Activated CD4-positive, alpha-beta T cell treated with anti-CD3 and anti-CD28 coated beads, Interleukin-2, amount 50 U/mL, for 4 hours (primary cell): Measurements from ENCODE around the gene TESK2.
A peak's percentile ranks its signal among the peaks of the same experiment; 100 is the strongest.
"Not testable (repeated sequence)": the region's sequence is repeated elsewhere in the genome, so short reads cannot be mapped to it uniquely, and the experiment has no call there.

ENCODE experiments used
- DNase-seq, 2 experiments: peaks; one replicate each; pipeline ENCODE4 v3.0.0-alpha.2; 2020

TESK2 gene, protein sequence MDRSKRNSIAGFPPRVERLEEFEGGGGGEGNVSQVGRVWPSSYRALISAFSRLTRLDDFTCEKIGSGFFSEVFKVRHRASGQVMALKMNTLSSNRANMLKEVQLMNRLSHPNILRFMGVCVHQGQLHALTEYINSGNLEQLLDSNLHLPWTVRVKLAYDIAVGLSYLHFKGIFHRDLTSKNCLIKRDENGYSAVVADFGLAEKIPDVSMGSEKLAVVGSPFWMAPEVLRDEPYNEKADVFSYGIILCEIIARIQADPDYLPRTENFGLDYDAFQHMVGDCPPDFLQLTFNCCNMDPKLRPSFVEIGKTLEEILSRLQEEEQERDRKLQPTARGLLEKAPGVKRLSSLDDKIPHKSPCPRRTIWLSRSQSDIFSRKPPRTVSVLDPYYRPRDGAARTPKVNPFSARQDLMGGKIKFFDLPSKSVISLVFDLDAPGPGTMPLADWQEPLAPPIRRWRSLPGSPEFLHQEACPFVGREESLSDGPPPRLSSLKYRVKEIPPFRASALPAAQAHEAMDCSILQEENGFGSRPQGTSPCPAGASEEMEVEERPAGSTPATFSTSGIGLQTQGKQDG

DNA sequence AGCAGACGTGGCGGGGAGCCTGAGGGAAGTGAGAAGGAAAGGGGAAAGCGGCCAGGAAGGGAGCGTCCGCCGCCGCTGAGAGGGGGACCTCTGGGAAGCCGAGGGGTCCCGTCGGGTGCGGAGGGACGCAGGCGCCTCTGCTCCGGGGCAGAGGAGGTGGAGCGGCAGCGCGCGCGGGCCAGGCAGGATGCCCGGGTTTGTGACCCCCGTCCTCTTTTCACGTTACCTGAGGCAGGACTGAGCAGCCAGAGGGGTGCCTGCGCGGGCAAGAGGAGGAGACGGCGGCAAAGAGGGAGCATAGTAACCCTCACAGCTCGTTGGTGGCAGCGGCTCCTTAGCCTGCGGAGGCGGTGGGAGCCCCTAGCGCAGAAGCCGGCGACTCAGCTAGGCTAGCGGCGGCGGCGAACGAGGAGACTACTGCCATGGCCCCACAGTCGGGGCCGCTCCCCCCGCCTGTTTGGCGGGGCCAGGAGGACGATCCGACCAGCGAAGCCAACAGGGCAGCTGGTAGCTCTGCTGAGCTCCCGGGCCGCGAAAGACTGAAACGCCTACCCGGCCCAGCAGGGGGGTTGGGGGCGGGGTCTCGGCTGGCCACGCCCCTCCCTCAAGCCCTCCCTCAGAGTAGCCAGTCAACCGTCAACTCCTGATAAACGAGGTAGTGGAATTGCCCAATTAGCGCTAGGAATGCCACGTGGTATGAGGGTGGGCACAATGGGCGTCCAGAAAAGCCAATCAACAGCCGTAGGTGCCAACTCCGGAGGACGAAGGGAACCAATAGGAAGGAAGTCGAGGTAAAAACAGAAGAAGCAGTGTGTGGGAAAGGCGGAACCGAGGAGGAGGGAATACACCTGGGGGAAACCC is at the start of gene TESK2:
Gene TESK2, minus strand, starts transcription at position 538 of the 861 bp plus-strand sequence. CDS start 33,378 bp downstream, outside the sequence.
- DNase-seq: peak; percentile 93

DNA sequence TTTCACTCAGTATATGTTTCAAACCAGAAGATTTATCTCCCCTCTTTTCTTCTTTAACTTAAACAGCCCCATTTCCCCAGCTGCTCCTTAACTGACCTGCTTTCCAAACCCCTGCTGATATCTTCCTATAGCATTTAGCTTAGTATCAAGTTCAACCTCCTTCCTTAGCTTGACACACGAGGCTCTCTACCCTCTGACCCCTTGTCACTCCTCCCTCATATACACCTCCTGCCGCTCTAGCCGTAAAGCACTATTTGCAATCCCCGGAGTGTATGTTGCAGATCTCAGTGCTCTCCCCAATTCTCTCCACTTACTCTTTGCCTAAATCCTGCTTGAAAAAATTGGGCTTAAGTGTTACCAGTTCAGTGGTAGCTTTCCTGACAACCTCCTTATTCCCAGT is 45.9 kb upstream of the TESK2 start:
- DNase-seq: no peak

DNA sequence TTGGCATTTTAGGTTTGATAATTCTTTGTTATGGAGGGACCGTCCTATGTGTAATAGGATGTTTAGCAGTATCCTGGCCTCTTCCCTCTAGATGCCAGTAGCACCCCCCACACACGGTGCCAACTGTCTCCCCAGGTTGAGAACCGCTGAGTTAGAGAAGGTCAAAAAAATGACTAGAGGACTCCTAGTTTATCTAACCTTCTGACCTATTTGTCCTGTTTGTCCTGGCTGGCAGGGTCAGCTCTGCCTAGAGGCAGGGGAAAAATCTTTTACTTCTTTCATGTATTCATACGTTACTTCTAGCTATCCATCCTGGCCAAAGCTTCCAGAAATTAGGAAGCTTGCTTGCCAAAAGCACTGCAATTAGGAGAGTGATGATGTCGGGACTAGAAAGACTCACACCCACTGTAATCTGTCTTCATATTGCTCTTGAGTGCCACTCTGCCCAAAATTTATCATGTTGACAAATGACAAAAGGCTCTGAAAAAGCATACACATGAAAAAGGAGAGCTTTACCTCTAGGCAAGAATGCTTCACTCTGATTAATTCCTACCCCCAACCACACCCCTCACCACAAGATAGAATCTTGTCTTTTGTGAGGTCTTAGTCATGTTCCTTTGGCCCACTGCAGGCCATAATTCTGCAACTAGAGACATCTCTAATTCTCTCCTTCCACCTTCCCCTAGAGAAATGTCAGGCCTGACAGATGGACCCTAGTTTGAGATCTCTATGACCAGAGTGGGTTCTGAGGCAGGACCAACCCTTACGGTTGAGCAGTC is 45.2 kb upstream of the TESK2 start:
- DNase-seq: no peak

DNA sequence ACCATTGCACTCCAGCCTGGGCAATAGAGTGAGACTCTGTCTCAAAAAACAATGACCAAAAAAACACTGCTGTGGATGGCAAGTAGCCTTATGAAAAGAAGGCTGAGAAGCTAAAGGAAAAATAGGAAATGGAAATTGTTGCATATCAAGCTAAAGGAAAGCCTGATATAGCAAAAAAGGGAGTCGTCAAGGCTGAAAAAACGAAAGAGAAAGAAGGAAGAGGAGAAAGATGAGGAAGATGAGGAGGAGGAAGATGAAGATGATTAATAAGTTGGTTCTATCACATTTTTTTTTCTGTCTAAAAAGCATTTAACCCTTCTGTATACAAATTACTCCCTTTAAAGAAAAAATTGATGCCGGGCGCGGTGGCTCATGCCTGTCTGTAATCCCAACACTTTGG is 40.9 kb upstream of the TESK2 start:
- no peak for DNase-seq

DNA sequence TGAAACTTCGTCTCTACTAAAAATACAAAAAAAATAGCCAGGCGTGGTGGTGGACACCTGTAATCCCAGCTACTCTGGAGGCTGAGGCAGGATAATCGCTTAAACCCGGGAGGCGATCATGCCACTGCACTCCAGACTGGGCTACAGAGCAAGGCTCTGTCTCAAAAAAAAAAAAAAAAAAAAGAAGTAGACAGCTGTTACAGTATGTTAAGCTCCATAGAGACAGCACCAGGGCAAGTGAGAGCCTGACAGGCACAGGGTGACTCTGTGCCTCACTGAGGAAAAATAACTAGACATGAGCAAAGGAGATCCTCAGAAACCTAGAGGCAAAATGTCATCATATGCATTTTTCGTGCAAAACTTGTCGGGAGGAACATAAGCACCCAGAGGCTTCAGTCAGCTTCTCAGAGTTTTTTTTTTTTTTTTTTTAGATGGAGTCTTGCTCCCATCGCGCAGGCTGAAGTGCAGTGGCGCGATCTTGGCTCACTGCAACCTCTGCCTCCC is 39.7 kb upstream of the TESK2 start:
- no peak for DNase-seq

DNA sequence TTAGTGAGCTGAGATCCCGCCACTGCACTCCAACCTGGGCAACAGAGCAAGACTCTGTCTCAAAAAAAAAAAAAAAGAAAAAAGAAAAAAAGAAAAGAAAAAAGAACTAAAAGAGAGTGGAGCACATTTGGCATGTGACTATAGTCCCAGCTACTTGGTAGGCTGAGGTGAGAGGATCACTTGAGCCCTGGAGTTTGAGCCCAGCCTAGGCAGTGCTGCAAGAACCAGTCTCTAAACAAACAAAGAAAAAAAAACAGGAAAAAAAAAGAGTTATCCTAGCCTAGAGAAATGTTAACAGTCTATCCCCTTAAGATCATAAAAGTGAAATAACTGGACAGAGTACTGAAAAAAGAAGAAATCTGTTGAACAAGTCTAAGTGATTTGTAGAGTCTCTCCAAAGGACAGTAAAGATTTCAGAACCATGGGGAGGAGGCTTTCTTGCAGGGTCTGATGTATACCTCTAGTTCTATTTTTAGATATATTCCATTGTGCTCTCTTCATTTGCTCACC is 35.2 kb upstream of the TESK2 start:
- DNase-seq: no peak

DNA sequence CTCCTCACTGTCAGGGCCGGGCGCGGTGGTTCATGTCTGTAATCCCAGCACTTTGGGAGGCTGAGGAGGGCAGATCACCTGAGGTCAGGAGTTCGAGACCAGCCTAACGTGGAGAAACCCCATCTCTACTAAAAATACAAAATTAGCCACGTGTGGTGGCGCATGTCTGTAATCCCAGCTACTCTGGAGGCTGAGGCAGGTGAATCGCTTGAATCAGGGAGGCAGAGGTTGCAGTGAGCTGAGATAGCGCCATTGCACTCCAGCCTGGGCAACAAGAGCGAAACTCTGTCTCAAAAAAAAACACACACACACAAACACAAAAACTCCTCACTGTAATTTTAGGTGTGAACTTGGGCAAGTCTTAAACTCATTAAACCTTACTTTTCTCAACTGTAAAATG is 33.0 kb upstream of the TESK2 start:
- DNase-seq: not testable (repeated sequence)

DNA sequence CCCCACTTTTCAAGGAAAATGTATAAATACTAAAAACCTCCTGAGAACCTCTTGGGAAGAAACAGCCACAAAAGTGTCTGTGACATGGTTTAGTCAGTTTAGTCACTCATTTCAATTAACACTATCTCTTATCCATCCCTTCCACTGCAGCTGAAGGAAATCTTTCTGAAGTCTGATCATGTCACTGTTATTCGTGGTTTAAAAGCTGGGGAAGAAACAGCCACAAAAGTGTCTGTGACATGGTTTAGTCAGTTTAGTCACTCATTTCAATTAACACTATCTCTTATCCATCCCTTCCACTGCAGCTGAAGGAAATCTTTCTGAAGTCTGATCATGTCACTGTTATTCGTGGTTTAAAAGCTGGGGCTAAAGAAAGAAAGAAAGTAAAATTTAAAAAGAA is 32.6 kb upstream of the TESK2 start:
- DNase-seq: not testable (repeated sequence)

DNA sequence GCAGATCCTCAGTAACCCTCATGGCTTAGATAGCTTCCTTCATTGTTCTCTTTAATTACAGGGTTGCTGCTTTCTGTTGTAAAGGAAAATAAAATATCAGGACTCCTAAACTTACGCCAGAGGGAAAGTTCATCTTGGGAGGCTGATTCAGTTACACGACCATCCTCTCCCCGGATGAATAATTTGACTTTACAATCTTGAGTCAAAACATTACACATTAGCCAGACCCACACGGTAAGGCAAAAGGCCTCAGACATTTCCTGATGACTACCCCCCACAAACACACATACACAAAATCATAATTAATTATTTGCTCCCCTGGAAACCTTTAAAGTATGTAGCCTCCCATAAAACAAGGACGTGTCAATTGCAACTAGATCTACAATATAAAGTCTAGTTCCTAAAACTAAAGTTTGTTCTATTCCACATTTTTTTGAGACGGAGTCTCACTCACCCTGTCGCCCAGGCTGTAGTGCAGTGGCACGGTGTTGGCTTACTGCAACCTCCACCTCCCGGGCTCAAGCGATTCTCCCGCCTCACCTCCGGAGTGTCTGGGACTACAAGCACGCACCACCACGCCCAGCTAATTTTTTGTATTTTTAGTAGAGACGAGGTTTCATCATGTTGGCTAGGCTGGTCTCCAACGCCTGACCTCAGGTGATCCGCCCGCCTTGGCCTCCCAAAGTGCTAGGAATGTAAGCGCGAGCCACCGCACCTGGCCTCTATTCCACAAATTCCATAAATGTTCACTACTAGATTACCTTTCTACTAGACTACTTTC is 31.6 kb upstream of the TESK2 start:
- DNase-seq: no peak

DNA sequence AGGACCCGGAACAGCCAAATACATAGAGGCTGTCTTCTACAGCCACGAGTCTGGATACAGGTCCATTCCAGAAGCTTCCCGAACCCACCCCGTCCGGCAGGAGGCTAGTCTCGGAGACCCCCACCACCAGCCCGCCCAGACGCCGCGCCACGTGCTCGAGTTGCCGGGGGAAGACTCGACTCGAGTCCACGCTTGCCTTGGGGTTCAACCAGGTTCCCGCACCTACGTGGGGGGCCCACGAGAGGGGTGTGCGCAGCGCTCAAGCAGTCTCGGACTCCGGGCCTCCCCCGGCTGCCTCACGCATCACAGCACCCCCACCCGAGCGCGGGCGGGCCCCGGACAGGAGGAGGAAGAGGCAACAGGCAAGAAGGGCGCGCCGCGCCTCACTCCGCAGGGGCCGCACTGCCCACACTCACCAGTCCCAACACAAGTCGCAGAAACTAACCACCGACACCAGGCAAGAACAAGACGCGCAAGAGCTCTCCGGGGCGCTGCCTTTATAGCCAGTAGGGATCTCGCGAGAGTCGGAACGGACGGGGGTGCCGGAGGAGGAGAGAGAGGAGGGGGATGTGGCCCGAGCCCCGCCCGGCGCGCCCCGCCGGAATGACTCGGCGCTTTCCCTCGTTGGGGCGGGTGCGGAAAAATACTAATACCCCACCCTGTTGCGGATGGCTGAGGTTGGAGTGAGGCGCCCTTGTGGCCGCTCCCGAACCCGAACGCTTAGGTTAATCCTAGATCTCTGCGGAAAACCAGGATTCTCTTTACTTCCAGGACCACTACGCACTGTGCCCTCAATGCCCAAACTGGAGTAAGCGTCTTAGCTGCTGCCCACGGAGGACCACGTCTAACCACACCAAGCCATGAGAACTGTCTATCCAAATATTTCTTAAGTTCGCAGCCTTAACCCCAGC is 30.7 kb upstream of the TESK2 start, which contains the start of gene PRDX1:
Gene PRDX1, minus strand, starts transcription at position 472 of the 911 bp plus-strand sequence. CDS start 2,841 bp downstream, outside the sequence.
- DNase-seq: peak; percentile 98

DNA sequence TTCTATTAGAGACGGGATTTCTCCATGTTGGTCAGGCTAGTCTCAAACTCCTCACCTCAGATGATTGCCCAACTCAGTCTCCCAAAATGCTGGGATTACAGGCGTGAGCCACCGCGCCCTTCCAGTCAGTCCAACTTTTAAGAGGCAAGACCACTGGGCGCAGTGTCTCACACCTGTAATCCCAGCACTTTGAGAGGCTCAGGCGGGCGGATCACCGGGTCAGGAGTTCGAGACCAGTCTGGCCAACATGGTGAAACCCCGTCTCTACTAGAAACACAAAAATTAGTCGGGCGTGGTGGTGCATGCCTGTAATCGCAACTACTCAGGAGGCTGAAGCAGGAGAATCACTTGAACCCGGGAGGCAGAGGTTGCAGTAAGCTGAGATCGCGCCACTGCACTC is 28.8 kb upstream of the TESK2 start:
- DNase-seq: not testable (repeated sequence)

DNA sequence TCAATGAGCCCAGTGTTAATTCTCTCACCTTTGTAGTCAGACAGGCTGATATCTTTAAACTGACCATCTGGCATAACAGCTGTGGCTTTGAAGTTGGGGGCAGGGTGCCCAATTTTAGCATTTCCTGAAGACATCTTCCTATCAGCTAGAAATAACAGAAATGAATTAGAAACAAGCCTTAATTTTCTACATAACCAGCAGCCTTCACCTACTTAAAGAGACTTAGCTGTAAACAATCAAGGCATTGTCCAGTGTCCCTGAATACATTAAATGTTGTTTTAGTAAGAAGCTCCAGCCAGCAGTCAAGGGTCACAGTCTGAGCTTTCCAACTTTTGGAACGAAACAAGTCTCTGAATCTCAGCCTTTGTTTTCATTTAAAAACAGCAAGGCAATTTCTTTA is 27.9 kb upstream of the TESK2 start:
- DNase-seq: no peak

DNA sequence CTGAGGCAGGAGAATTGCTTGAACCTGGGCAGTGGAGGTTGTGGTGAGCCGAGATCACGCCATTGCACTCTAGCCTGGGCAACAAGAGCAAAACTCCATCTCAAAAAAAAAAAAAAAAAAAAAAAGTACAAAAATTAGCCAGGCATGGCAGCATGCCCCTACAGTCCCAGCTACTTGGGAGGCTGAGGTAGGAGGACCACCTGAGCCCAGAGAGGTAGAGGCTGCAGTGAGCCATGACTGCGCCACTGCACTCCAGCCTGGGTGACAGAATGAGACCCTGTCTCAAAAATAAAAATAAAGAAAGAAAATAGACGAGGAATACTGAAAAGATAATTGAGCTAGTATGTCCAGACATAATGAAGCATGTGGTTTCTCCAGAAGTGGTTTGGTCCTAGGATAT is 27.4 kb upstream of the TESK2 start:
- not testable (repeated sequence) for DNase-seq

DNA sequence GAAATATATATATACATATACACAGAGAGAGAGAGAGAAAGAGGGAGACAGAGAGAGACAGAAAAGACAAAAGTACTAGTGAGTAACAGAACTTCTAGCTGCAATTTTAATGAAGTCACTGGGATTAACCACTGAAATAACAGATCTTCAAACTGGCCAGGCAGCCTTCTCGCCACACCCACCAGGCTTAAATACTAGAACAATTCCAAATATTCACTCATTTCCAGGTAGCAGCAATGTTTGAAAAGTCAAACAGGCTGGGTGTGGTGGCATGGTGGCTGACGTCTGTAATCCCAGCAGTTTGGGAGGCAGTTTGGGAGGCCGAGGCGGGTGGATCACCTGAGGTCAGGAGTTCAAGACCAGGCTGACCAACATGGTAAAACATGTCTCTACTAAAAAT is 25.5 kb upstream of the TESK2 start:
- DNase-seq: no peak

DNA sequence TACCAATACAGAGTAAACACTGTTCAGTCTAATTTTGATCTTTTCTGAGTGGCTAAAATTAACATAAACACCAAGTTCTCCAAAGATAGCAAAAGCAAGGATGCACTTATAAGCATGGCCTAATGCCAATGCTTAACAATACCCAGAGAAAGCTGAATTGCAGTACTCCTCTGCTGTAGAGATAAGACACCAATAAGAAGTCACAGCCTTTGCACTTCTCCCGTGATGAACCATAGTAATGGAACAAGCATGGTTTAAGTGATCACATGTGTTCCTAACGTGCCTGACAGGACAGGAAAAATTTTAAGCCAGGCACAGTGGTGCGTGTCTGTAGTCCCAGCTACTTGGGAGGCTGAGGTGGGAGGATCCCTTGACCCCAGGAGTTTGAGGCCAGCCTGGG is 25.1 kb upstream of the TESK2 start:
- DNase-seq: no peak

DNA sequence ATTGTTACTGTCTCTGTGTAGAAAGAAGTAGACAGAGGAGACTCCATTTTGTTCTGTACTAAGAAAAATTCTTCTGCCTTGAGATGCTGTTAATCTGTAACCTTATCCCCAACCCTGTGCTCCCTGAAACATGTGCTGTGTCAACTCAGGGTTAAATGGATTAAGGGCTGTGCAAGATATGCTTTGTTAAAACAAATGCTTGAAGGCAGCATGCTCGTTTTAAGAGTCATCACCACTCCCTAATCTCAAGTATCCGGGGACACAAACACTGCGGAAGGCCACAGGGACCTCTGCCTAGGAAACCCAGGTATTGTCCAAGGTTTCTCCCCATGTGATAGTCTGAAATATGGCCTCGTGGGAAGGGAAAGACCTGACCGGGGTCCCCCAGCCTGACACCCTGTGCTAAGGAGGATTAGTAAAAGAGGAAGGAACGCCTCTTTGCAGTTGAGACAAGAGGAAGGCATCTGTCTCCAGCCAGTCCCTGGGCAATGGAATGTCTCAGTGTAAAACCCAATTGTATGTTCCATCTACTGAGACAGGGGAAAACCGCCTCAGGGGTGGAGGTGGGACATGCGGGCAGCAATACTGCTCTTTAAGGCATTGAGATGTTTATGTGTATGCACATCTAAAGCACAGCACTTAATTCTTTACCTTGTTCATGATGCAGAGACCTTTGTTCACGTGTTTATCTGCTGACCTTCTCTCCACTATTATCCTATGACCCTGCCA is 22.7 kb upstream of the TESK2 start:
- not testable (repeated sequence) for DNase-seq

DNA sequence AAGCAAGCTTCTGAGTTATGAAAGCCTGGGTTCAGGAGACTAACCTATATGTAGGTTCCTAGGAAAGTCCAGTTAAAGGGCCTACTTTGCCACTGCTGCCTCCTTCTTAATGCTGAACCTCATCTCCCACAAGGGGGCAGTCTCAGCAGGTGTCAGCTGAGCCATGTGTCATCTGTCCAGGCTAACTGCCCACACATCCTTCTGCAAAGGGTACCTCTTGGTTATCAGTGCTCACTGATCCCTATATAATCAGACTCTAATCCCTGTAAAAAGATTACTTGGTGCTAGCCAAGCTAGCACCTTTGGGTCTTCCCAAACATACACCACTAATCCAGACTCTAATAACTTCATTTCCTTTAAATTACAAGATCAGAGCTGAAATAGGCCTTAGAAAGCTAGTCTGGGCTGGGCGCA is 21.7 kb upstream of the TESK2 start:
- peak; percentile 48 to 50 for DNase-seq

DNA sequence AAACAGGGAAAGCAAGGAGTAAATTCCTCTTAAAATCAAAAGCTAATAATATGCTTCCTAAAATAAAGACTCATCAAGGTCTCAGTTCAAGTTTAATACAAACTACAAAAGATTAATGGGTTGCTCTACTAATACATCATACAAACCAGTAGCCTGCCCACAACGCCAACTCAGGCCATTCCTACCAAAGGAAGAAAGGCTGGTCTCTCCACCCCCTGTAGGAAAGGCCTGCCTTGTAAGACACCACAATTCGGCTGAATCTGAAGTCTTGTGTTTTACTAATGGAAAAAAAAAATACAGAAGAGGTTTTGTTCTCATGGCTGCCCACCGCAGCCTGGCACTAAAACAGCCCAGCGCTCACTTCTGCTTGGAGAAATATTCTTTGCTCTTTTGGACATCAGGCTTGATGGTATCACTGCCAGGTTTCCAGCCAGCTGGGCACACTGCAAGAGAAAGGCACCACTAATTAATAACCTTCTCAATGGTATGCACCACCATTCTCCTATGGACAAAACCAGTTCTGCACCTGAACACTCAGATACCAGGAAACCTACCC is 20.1 kb upstream of the TESK2 start:
- DNase-seq: no peak
